ENCODE measurements around the gene C3orf62.
A peak's percentile ranks its signal among the peaks of the same experiment; 100 is the strongest.

C3orf62 gene

DNA sequence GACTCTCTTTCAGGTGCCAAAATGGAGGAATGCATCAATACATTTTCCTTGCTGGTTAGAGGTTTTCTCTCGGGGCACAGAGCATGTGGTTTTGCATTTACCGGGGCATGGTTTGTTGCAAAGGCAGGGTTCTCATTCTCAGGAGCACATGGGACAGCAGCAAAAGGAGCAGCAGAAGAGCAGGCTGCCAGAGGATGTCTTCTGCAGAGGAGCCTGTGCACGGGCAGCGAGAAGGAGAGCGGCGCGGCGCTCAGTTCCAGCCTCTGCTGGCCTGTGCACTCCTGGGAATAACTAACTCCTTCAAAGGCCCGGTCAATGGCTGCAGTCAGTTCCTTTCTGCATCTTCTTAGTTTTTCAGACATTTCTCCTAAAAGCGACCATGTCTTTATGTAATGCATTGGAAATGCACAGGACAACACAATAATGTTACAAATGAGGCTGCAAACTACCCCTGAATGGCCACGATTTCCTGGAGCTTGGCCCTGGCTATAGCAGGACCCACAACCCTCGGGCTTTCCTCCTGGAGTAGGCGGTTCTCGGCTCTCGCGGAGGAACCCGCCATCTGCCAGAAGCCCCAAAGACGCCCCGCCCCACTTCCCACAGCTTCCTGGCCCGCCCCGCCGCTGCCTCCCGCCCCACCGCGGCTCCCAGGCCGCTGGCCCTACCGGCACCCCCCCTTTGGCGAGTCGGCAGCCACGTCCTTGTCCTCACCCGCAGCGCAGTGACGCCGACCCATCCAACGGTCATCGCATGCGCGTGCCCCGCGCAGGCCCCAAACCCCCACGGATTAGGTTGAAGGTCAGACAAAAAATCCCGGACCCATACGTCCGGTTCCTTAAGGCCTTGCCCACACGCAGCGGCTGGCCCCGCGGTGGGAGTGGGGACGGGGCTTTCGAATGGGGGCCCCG lies at the start of gene C3orf62:
TSS of gene C3orf62 (minus strand) at position 758 of the 908 bp plus-strand sequence. CDS start at position 398, 360 bp downstream.
- DNase-seq = peak; percentile 84

DNA sequence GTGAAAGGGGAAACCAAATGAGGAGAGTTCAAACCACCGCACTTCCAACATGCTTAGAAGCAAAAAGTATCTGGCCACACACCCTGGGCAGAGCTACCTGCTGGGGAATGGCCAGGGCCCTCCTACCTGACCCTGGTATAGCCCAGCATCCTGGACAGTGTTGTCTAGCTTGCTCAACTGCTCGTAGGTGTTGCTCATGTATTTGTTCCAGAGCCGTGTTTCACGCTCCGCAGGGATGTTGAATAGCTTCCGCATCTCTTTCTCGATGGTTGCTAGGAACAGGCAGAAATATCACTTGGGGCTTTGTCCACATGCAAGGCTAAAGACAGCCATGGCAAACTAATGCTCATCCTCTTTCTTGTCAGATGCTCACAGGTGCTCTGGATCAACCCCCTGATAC lies 47.7 kb upstream of the C3orf62 start:
- no peak for DNase-seq

DNA sequence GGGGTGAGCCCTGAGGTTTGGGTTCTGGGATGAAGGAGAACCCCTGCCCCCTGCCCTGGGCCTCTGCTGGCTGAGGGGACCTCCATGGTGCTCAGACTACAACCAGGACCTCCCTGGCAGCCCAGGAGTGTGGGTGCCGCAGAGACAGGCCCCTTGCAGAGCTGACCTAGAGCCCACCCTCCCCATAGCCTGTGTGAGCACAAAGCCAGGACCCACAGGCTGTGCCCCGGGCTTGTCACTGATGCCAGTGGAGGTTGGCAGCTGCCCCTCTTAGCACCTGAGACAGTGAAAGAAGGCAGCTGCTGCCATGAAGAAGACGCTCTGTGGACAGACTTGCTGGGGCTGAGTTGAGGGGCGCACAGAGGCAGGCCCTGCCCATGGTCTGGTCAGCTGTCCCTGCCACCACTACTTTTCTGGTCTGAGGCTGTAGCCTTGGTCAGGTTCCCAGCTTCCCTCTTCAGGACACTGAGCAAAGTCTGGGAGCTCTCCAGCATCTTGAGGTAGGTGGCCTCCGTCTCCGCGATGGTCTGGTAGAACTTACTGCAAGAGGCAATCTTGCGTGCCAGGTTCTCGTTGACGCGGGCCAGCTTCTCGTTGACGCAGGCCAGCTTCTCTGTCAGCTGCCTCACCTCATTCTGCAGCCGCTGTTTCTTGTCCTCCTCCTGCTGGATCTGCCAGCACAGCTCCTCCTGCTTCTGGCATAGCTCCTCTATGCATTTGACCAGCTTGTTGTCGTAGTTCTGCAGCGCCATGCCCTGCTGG lies 39.8 kb upstream of the C3orf62 start:
- no peak for DNase-seq

GRCh38 chr3:49313896-49314688 lies 37.1 kb upstream of the C3orf62 start:
- DNase-seq = no peak

DNA sequence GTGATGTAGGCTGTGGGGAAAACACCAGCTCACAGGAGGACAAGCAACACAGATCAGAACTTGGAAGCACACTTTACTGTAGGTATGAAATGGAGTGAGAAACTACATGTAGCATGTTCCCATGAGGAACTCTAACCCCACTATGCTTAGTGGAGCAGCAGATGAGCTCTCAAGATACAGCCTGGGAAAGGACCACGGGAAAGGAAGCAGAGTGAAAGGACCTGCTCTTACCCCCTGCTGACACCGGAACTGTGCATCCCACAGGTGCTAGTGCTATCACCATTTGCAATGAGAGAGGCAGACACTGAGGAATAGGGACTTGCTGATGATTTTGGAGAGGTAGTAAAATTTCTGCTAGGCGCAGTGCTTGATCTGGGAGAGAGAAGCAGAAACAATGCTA lies 34.3 kb upstream of the C3orf62 start:
- no peak for DNase-seq

GRCh38 chr3:49310677-49311076 lies 33.6 kb upstream of the C3orf62 start:
- no peak for DNase-seq

- no peak for DNase-seq
Measured at GRCh38 chr3:49305608-49306007, 28.6 kb upstream of the C3orf62 start.

GRCh38 chr3:49302613-49303012 lies 25.6 kb upstream of the C3orf62 start:
- DNase-seq = no peak

DNA sequence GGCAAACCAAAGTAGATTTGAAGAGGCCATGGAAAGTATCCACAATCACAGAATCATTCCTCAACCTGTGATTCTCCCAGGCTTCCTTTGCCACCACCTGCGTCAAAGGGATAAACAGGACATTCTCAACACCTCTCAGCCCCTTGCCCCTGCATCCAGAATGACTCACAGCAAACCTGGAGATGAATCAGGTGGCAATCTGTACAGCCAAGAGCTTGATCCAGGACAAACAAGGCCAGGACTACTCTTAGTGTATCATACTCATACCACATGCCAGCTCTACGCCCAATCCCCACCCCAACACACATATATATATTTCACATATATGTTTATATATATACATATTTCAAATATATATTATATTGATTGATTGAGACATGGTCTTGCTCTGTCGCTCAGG lies 23.6 kb upstream of the C3orf62 start:
- no peak for DNase-seq

DNA sequence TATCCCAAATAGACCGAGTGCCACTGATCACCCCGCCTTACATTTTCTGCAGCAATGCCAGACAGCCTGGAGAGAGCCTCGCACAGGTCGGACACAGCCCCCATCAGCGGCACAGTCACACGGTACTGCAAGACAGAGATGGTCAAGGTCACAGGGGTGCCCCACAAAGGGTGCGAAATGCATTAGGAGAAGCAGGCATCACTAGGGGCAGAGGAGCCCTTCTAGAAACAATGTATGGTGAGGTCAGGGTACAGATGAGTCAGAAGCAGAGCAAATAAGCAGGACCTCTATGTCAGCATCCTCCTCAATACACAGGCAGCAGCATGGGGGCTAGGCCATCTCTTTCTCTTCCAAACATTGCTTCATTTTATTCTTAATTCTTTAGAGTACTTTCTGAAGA lies 21.5 kb upstream of the C3orf62 start:
- DNase-seq = no peak

GRCh38 chr3:49296781-49297411 lies 19.9 kb upstream of the C3orf62 start:
- DNase-seq = no peak

- DNase-seq = peak; percentile 39
Measured at GRCh38 chr3:49295489-49296058, 18.5 kb upstream of the C3orf62 start.

DNA sequence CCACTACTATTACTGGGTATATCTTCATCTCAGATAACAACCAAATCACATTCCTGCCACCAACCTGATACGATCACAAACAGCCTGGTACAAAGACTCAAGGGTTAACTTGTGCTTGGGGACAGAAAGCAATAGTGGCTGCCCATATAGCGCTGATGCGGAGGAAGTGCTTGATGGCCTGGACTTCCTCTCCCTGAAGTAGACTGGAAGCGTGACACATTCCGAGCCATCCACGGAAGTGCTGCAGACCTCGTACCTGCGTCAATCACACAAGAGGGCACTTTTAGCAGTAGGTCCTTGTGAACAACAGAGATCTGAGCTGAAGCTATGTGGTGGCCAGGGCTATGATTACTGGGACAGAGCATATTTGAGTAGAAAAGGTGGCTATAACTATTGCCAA lies 17.3 kb upstream of the C3orf62 start:
- no peak for DNase-seq

DNA sequence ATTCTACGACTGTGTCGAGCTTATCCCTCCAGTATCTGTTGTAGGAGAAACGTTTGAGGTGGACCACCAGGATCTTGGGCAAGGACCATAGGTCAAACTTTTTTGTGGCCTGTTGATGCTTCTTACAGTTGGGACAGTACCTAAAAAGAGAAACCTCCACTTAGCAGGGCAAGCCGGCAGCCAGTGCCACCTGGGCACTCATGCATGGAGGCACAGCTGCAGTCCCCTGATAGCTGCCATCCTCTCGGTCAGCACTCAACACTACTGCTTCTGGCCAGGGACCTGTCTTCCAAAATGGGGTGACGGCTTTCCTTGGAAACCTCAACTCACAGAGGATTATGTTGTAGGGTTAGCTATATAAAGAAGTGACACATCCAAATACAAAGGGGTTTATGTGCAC lies 7.0 kb upstream of the C3orf62 start:
- DNase-seq = no peak

DNA sequence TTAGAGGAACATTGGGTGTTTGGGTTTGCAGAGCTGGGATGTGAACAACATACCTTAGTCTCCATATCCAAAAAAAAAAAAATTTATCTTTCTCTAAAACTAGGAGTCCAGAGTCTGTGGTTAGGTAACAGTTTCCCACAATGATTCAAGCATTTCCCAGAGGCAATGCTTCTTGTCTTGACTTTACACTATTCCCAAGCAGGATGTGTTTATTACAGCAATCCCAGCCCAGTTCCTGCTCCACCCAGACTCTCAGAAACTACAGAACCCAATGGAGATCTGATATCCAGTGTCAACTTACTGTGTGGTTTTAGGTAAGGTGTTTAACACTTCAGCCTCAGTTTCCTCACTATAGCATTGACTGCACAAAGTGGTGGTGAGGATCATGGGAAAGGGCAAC lies 2.3 kb upstream of the C3orf62 start:
- DNase-seq = no peak

DNA sequence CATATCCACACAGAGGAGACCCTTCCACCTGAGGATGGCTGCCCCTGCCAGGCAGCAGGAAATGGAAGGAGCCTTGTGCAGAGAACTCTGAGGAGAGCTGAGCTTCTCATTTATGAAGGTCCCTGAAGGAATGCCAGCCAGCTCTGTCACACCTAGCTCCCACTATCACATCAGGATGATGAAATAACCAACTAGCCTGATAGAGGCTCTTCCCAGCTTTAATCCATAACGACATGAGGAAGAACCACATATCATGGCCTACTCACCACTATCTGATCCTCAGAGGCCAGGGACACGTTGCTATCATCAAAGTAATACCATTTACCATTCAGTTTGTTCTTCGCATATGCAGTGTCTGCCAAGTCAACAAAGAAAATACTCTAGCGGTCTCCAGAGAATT lies 1.5 kb upstream of the C3orf62 start:
- no peak for DNase-seq

- no peak for DNase-seq
Measured at GRCh38 chr3:49277383-49277775, 347 bp upstream of the C3orf62 start.

DNA sequence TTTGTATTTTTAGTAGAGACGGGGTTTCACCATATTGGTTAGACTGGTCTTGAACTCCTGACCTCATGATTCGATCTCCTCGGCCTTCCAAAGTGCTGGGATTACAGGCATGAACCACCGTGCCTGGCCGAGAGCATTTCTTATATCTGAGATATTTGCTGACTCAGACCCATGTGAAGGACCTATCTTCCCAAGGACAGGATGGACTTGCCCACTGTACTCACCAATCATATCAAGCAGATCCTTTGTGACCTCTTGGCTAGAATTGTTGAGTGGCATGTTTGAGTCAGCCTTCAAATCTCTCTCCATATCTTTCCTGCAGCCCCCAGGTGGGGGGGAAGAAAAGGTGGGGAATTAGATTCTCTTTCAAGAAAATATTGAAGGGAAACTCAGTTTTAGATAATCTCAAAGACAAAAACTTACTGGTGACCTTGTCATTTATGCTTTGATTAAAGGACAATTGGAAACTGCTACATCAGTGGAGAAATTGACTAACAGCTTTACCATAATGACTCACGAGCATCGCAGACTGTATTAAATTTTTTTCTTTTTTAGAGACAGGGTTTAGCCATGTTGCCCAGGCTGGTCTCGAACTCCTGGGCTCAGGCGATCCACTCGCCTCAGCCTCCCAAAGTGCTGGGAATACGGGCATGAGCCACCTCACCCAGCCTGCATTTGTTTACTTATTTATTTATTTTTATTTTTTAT lies 3.1 kb downstream of the C3orf62 start:
- DNase-seq = peak; percentile 38

GRCh38 chr3:49271047-49271446 lies 6.0 kb downstream of the C3orf62 start:
- no peak for DNase-seq

GRCh38 chr3:49270156-49270500 lies 6.9 kb downstream of the C3orf62 start:
- DNase-seq = no peak

DNA sequence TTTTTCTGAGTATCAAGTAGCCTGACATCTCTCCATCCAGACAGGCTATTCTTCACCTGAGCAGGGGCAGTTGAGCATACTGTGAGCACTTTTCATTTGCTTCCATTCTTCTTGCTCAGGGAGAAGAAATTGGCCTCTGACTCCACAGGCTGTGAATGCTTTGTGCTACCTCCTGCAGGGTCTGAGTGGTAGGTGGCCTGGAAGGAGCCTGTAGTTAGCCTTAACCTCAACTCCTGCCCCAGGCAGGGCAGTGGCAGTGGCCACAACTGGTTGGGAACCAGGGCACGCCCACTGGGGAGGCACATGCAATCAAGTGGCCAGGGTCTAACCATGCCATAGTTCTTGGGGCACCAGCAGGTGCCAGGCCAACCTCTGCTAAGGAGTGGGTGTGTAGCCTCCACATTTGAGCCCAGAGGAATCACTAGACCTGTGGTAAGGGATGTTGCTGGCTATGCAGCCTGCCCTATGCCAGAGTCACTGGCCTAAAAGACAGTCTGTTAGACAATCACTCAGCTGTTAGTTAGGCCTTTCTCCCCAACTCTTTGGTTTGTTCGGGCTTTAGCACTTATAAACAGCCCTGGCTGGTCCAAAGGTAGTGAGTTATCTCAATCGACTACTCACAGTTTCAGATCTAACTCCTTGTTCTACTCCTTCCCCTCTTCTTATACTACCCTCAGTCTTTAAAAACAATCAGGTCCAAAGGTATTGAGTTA lies 7.4 kb downstream of the C3orf62 start:
- no peak for DNase-seq
